GM12875 (cell line): Measurements from ENCODE around the gene HAGHL.
"Not testable (repeated sequence)": the region's sequence is repeated elsewhere in the genome, so short reads cannot be mapped to it uniquely, and the experiment has no call there.

ENCODE experiments used
- H3K4me3 ChIP-seq: one replicate; pipeline ENCODE4 v1.5.1; 2011; ENCODE audit warnings: low read depth, low read length, control low read depth
- CTCF ChIP-seq: IDR thresholded peaks from 2 replicates; pipeline ENCODE4 v1.5.1; 2011; ENCODE audit warnings: low read depth, mild to moderate bottlenecking, control low read depth, inconsistent platforms, low read length, moderate library complexity, borderline replicate concordance; ENCODE audit not compliant: insufficient read depth

The HAGHL gene

GRCh38 chr16:684961-685696, 41.8 kb upstream of the HAGHL start:
- H3K4me3 ChIP-seq: no peak overlapping the region
- no peak for TF ChIP-seq CTCF

GRCh38 chr16:685967-686366, 40.9 kb upstream of the HAGHL start:
- H3K4me3 ChIP-seq: no peak overlapping the region
- TF ChIP-seq CTCF: peak; percentile 52

GRCh38 chr16:686459-687260, 40.2 kb upstream of the HAGHL start:
- TF ChIP-seq CTCF: no peak
- no peak overlapping the region for H3K4me3 ChIP-seq

GRCh38 chr16:687499-687898, 39.4 kb upstream of the HAGHL start:
- no peak for TF ChIP-seq CTCF
- H3K4me3 ChIP-seq: no peak overlapping the region

GRCh38 chr16:689175-689897, 37.6 kb upstream of the HAGHL start:
- no peak for TF ChIP-seq CTCF
- H3K4me3 ChIP-seq: peak overlapping the region; percentile 94

GRCh38 chr16:691242-691641, 35.7 kb upstream of the HAGHL start:
- H3K4me3 ChIP-seq: not testable (repeated sequence)

- TF ChIP-seq CTCF: no peak
- no peak overlapping the region for H3K4me3 ChIP-seq
Observed at GRCh38 chr16:692356-693108, 34.4 kb upstream of the HAGHL start.
